Measurements from ENCODE around the gene ZFYVE27. TPM values are rescaled to one million over a fixed set of nuclear protein-coding genes. Genes with fewer than 3 reads are reported as not detected.

Gene ZFYVE27
- total RNA-seq = 38.3 TPM

DNA sequence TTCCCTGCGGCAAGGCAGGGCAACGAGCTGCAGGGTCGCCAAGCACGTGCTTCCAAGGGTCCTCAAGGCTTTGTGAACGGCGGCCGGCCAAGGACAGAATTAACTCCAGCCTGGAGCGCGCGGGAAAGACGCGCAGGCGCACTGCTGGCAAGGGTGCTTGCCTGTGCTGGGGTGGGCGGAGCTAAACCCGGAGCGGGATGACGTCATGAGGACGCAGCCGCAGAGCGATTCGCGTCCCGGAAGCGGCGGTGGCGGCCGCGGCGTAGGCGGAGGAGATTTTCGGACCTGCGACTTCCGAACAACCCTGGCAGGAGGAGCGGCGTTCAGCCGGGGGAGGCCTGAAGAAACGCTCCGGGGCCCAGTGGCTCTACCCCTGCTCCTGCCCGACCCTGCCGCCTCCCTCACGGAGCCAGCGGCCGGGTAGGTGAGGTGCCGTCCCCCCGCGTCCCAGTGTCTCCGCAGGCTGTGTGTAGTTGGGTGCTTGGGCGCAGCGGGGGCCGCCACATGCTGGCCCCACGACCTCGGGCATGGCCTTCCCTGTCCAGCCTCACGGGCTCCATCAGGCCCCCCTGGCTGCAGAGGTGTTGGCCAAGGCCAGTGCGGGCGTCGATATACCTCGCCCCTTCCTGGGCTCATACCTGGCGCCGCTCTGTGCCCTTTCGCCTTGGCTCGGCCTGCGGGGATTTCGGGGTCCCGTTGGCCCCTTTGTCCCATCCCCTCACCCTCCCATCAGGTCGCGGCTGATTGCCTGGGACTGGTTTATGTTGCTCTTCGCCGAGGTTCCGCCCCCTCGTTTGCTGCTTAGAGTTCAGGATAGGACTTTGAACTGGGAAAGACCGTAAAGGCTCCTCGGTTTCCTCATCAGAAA, at the start of gene ZFYVE27:
Gene ZFYVE27 (plus strand): TSS at position 227 of the 868 bp plus-strand sequence. CDS start 1,350 bp downstream, outside the sequence.

DNA sequence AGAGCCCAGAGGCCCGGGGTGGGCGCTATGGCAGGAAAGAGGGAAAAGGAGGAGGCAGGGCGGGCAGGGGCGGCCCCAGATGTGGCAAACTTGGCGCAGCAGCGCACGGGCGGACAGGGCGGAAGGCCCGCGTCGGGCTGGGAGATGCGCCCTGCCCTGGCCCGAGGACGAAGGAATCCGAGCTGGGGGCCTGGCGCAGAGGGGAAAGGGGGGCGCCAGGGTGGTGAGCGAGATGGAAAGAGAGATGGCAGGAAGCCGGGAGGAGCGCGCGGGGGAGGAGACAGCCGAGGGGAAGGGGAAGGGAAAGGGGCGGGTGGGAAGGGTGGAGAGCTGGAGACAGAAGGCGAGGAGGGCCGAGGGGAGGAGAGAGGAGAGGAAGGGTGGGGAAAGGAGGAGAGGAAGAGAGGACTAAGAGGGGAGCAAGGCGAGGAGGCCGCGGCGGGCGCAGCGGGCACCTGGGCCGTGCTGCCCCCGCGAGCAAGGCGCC, 23.5 kb upstream of the ZFYVE27 start, which contains the start of gene MARVELD1:
Gene MARVELD1 (plus strand): TSS at position 392 of the 487 bp plus-strand sequence. CDS start 147 bp downstream, outside the sequence.

GRCh38 chr10:97771913-97772823, 35.2 kb downstream of the ZFYVE27 start, which contains the start of gene SFRP5:
Gene SFRP5 (minus strand): TSS chr10:97771999. CDS start chr10:97771833, 166 bp downstream.

Other genes with a start within 250 kb of the ZFYVE27 start
- gene MMS19, start 238.7 kb upstream of the ZFYVE27 start, total RNA-seq = 59.7 TPM
- 6.0 TPM for gene UBTD1, start 238.2 kb upstream of the ZFYVE27 start, total RNA-seq
- 0.46 TPM for gene ANKRD2, start 164.3 kb upstream of the ZFYVE27 start, total RNA-seq
- gene HOGA1, start 152.7 kb upstream of the ZFYVE27 start, total RNA-seq = 2.5 TPM
- gene C10orf62, start 147.4 kb upstream of the ZFYVE27 start, total RNA-seq = 0.23 TPM
- gene MORN4, start 103.6 kb upstream of the ZFYVE27 start, total RNA-seq = 45.2 TPM
- 15.7 TPM for gene PI4K2A, start 96.5 kb upstream of the ZFYVE27 start, total RNA-seq
- gene AVPI1, start 49.9 kb upstream of the ZFYVE27 start, total RNA-seq = 4.2 TPM
- 4.4 TPM for gene MARVELD1, start 23.4 kb upstream of the ZFYVE27 start, total RNA-seq
- 3.2 TPM for gene SFRP5, start 34.9 kb downstream of the ZFYVE27 start, total RNA-seq
- gene GOLGA7B, start 112.7 kb downstream of the ZFYVE27 start, total RNA-seq = 16.6 TPM

All from diencephalon (tissue), 1 donor.